SK-N-SH (cell line): ENCODE results near the gene FRMPD4.

Experiments
- CTCF ChIP-seq: fragments of 200-600 bp; sonication (generic); IDR thresholded peaks from 2 replicates; pipeline ENCODE4 v1.6.1; 2017; ENCODE audit warnings: antibody characterized with exemption, mild to moderate bottlenecking, moderate library complexity
- EZH2phosphoT487 ChIP-seq: fragments of 200-600 bp; sonication (generic); IDR thresholded peaks from 2 replicates; pipeline ENCODE4 v1.6.1; 2017; ENCODE audit warnings: low read depth, mixed run types, mild to moderate bottlenecking, antibody characterized with exemption, moderate library complexity, borderline replicate concordance
- JUND ChIP-seq: IDR thresholded peaks from 2 replicates; pipeline ENCODE4 v1.4.0; 2012
- TEAD4 ChIP-seq: IDR thresholded peaks from 2 replicates; pipeline ENCODE4 v1.4.0; 2012; ENCODE audit warnings: mild to moderate bottlenecking, borderline replicate concordance; ENCODE audit not compliant: insufficient read depth
- YY1 ChIP-seq: IDR thresholded peaks from 2 replicates; pipeline ENCODE4 v1.4.0; 2012; ENCODE audit warnings: low read depth, mild to moderate bottlenecking

- TF ChIP-seq CTCF (no peak), YY1 (no peak), EZH2phosphoT487 (no peak), JUND (no peak), TEAD4 (no peak)
Measured at GRCh38 chrX:12162420-12162819, 24.1 kb downstream of the FRMPD4 start.
